Measurements from ENCODE around the gene DTHD1. TPM values are rescaled to one million over a fixed set of nuclear protein-coding genes. Genes with fewer than 3 reads are reported as not detected.

DTHD1 gene
- total and polyA plus RNA-seq, 10 of the 15 experiments (the other 5 are each of a cell fraction or from before 2014, with no cell fraction given): 0.05 to 2.8 (median 1.4) TPM

GRCh38 chr4:36285784-36286480 lies 4.5 kb downstream of the DTHD1 start (continued):
- no peak for TF ChIP-seq ZBTB4 (CRISPR knock-in tag; IDR thresholded peaks at IDR 0.05)
- TF ChIP-seq RUNX3 (IDR thresholded peaks at IDR 0.05; ENCODE audit: low read length): peak; percentile 99
- TF ChIP-seq BCLAF1 (IDR thresholded peaks at IDR 0.05): no peak
- TF ChIP-seq NFXL1 (IDR thresholded peaks at IDR 0.05; ENCODE audit: borderline replicate concordance): no peak
- TF ChIP-seq DPF2 (IDR thresholded peaks at IDR 0.05): peak; percentile 99
- TF ChIP-seq CBFB (IDR thresholded peaks at IDR 0.05; ENCODE audit: low read depth): peak; percentile 69; the same call in 1 of the 2 replicates
- no peak for TF ChIP-seq SIX5 (IDR thresholded peaks at IDR 0.05; ENCODE audit: low read depth, low read length, severe bottlenecking)
- TF ChIP-seq PAX5 (IDR thresholded peaks at IDR 0.05; ENCODE audit: borderline replicate concordance, low read depth, low read length): peak; percentile 90
- no peak for TF ChIP-seq CTCF (IDR thresholded peaks at IDR 0.05 in 2 of 3, conservative IDR thresholded peaks at IDR 0.05 in 1 of 3; ENCODE audit: control insufficient read depth in 2 of 3, extremely low read depth in 1 of 3, insufficient read depth in 1 of 3, low read depth in 3 of 3, low read length in 3 of 3)
- peak; percentile 92 for TF ChIP-seq TBL1XR1 (IDR thresholded peaks at IDR 0.05; ENCODE audit: low read depth, low read length)
- TF ChIP-seq ZNF687 (IDR thresholded peaks at IDR 0.05): no peak
- TF ChIP-seq ZNF622 (IDR thresholded peaks at IDR 0.05): no peak
- TF ChIP-seq ZZZ3 (IDR thresholded peaks at IDR 0.05; ENCODE audit: control insufficient read depth, insufficient read length, low read depth): no peak
- TF ChIP-seq PBX3 (IDR thresholded peaks at IDR 0.05; ENCODE audit: insufficient replicate concordance, low read depth, low read length): no peak
